ENCODE measurements around the gene OPCML. TPM values are rescaled to one million over a fixed set of nuclear protein-coding genes. Genes with fewer than 3 reads are reported as not detected.

The OPCML gene
- total RNA-seq, 1 donor from 2014 or later: 2.7 TPM

GRCh38 chr11:133291780-133292179, 240.5 kb downstream of the OPCML start:
- H3K27me3 Mint-ChIP-seq (ENCODE audit: low read depth): peaks cover 2% of the 10 kb centered on the region
- DNase-seq (ENCODE audit: low spot score): no peak
- no peaks in the 10 kb centered on the region for H3K9me3 Mint-ChIP-seq (ENCODE audit: low read depth)
- no peak overlapping the region for H3K4me3 Mint-ChIP-seq (ENCODE audit: unreplicated experiment)
- H3K36me3 Mint-ChIP-seq (ENCODE audit: low read depth): no peaks in the 10 kb centered on the region
- H3K4me1 Mint-ChIP-seq (ENCODE audit: low read depth): no peaks in the 10 kb centered on the region
- no peak for TF ChIP-seq CTCF (IDR thresholded peaks at IDR 0.05)
- H3K27ac Mint-ChIP-seq (ENCODE audit: unreplicated experiment): no peak overlapping the region

- no peak for DNase-seq (ENCODE audit: low spot score)
- Mint-ChIP-seq H3K27me3 (ENCODE audit: low read depth) (no peaks in the 10 kb centered on the region), H3K36me3 (ENCODE audit: low read depth) (no peaks in the 10 kb centered on the region), H3K4me3 (ENCODE audit: unreplicated experiment) (no peak overlapping the region), H3K4me1 (ENCODE audit: low read depth) (no peaks in the 10 kb centered on the region), H3K27ac (ENCODE audit: unreplicated experiment) (no peak overlapping the region), H3K9me3 (ENCODE audit: low read depth) (peaks cover 2% of the 10 kb centered on the region)
- TF ChIP-seq CTCF (IDR thresholded peaks at IDR 0.05): no peak
Measured at GRCh38 chr11:133285359-133285758, 246.9 kb downstream of the OPCML start.

- Mint-ChIP-seq H3K36me3 (ENCODE audit: low read depth) (no peaks in the 10 kb centered on the region), H3K27me3 (ENCODE audit: low read depth) (no peaks in the 10 kb centered on the region), H3K9me3 (ENCODE audit: low read depth) (peaks cover 2% of the 10 kb centered on the region), H3K4me1 (ENCODE audit: low read depth) (no peaks in the 10 kb centered on the region), H3K4me3 (ENCODE audit: unreplicated experiment) (no peak overlapping the region), H3K27ac (ENCODE audit: unreplicated experiment) (no peak overlapping the region)
- DNase-seq (ENCODE audit: low spot score): no peak
- no peak for TF ChIP-seq CTCF (IDR thresholded peaks at IDR 0.05)
Measured at GRCh38 chr11:133284156-133284555, 248.1 kb downstream of the OPCML start.

GRCh38 chr11:133277886-133278285, 254.4 kb downstream of the OPCML start:
- Mint-ChIP-seq H3K4me3 (ENCODE audit: unreplicated experiment) (no peak overlapping the region), H3K9me3 (ENCODE audit: low read depth) (no peaks in the 10 kb centered on the region), H3K36me3 (ENCODE audit: low read depth) (no peaks in the 10 kb centered on the region), H3K4me1 (ENCODE audit: low read depth) (no peaks in the 10 kb centered on the region), H3K27ac (ENCODE audit: unreplicated experiment) (no peak overlapping the region), H3K27me3 (ENCODE audit: low read depth) (no peaks in the 10 kb centered on the region)
- no peak for TF ChIP-seq CTCF (IDR thresholded peaks at IDR 0.05)
- DNase-seq (ENCODE audit: low spot score): no peak

- Mint-ChIP-seq H3K36me3 (ENCODE audit: low read depth) (no peaks in the 10 kb centered on the region), H3K27ac (ENCODE audit: unreplicated experiment) (no peak overlapping the region), H3K27me3 (ENCODE audit: low read depth) (peaks cover 8% of the 10 kb centered on the region), H3K9me3 (ENCODE audit: low read depth) (no peaks in the 10 kb centered on the region), H3K4me1 (ENCODE audit: low read depth) (no peaks in the 10 kb centered on the region), H3K4me3 (ENCODE audit: unreplicated experiment) (no peak overlapping the region)
- TF ChIP-seq CTCF (IDR thresholded peaks at IDR 0.05): no peak
- no peak for DNase-seq (ENCODE audit: low spot score)
Measured at GRCh38 chr11:133271871-133272776, 260.2 kb downstream of the OPCML start.
